Epithelial cell of proximal tubule (primary cell): ENCODE measurements around the gene ADCY2. TPM values are rescaled to one million over a fixed set of nuclear protein-coding genes. Genes with fewer than 3 reads are reported as not detected.

Source experiments
- DNase-seq: peaks from one replicate; pipeline ENCODE4 v3.0.0-alpha.2; 2011; ENCODE audit warnings: low read depth
- H3K4me3 ChIP-seq: 2 replicates; pipeline ENCODE4 v1.5.1; 2011; ENCODE audit warnings: low read depth, mild to moderate bottlenecking, low read length
- total RNA-seq: library from RNA; depleted of rRNA; stranded (reverse); fragments of >200 nt; gene quantifications from 2 replicates; pipeline ENCODE4 v1.2.3, GENCODE V29; 2015
- TF ChIP-seq, protein P1 (sequence below): conservative IDR thresholded peaks from 2 replicates; pipeline ENCODE4 v1.5.1; 2012; ENCODE audit warnings: low read depth, mild to moderate bottlenecking, low read length

The ADCY2 gene
- total RNA-seq, 1 donor from 2014 or later: 0.12 TPM

DNA sequence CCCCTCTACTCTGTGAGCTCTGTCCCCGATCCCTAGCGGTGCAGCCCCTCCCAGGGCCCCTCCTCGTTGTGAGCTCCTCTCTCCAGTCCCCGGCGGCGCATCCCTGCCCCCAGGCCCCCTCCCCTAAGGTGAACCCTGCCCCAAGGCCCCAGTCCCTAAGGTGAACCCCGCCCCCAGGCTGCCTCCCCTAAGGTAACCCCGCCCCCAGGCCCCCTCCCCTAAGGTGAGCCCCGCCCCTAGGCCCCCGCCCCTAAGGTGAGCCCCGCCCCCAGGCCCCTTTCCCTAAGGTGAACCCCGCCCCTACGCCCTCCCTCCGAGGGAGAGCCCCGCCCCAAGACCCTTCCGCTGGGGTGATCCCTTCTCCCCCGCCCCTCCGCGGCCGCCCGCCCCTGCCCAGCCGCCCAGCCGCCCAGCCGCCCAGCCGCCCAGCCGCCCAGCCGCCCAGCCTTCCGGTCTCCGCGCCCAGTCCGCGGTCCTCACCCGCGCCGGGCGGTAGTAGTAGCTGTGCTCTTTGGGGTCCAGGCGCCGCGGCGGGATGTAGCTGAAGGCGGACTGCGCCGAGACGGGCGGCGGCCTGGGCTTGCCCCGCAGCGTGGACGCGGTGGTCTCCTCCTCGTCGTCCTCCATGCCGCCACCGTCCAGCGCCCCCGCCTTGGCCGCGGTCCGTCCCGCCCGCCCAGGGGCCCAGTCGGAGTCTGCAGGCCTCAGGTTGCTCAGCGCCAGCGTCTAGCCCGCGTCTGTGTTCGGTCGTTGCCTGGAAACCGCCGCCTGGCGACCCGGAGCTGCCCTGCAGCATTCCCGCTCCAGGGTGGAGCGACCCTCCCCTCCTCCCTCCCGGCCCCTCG, 454.7 kb downstream of the ADCY2 start, which contains the start of gene CFAP90:
CFAP90 (minus strand) TSS at position 739 of the 845 bp plus-strand sequence; CDS start at position 627, 112 bp downstream.
- TF ChIP-seq, protein P1, sequence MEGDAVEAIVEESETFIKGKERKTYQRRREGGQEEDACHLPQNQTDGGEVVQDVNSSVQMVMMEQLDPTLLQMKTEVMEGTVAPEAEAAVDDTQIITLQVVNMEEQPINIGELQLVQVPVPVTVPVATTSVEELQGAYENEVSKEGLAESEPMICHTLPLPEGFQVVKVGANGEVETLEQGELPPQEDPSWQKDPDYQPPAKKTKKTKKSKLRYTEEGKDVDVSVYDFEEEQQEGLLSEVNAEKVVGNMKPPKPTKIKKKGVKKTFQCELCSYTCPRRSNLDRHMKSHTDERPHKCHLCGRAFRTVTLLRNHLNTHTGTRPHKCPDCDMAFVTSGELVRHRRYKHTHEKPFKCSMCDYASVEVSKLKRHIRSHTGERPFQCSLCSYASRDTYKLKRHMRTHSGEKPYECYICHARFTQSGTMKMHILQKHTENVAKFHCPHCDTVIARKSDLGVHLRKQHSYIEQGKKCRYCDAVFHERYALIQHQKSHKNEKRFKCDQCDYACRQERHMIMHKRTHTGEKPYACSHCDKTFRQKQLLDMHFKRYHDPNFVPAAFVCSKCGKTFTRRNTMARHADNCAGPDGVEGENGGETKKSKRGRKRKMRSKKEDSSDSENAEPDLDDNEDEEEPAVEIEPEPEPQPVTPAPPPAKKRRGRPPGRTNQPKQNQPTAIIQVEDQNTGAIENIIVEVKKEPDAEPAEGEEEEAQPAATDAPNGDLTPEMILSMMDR: peak; percentile 52
- DNase-seq: no peak
- peak within 1 kb of the TSS; percentile 59 for H3K4me3 ChIP-seq

DNA sequence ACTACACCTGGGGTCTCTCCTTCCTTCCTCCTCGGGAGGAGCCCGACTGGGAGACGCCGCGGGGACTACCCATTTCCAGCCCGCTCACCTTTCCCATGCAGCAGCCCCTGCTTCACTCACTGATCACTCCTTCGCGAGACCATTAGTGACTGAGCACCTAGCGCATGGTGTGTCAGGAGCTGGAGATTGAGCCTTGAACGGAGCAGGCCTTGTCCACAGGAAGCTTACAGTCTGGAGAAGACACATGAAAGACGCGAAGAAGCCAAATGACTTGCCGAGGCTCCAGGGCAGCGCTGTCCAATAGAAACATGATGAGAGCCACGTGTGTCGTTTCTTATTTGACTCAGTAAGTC, 455.3 kb downstream of the ADCY2 start:
- H3K4me3 ChIP-seq: peak overlapping the region; percentile 59
- DNase-seq: no peak
- TF ChIP-seq, protein P1: no peak

DNA sequence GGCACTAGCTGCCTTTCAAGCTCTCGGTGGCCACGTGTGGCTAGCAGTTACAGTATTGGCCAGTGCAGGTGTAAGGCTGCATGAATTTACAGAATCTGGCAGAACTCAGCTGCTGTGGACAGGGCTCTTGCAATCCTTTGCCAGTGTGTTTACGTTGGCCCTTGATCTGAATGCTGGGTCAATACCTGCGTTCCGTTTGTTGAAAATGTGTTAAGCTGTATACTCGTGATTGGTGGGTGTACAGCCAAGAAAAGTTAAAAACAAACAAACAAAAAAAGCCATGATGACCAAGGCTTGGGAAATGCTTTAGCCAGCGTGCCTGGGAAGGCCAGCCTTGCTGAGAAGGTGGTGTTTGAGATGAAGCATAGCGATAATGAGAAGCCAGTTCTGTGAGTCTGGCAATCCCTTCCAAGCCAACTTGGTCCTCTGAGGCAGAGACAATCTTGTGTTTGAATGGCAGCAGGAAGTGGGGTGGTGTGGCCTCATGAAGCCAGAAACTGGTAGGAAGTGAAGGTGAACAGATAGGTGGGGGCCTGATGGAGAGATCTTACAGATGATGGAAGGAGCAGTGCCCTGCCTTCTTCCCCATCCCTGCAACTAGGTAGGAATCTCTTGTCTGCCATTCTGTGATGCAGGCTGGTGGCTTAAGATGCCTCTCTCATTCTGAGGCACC, 455.8 kb downstream of the ADCY2 start:
- no peak overlapping the region for H3K4me3 ChIP-seq
- DNase-seq: no peak
- TF ChIP-seq, protein P1: no peak

DNA sequence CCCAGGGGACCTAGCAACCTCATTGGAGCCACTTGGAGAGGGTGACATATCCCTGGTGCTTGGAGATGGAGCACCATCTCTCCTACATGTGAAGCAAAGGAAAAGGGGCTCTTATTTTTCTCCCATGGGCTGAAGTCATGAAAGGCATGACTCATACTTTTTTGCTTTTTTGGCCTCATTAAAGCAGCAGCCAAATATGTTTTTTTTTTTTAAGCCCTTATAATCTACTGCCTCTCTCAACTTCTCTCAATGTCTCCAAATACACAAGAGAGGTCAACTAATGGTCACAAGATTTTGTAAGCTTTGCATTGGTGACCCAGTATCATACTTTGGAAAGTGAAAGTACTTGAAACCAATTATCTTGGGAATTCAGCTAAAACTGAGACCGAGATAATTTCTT, 456.6 kb downstream of the ADCY2 start:
- TF ChIP-seq, protein P1: no peak
- no peak for DNase-seq
- H3K4me3 ChIP-seq: no peak overlapping the region

DNA sequence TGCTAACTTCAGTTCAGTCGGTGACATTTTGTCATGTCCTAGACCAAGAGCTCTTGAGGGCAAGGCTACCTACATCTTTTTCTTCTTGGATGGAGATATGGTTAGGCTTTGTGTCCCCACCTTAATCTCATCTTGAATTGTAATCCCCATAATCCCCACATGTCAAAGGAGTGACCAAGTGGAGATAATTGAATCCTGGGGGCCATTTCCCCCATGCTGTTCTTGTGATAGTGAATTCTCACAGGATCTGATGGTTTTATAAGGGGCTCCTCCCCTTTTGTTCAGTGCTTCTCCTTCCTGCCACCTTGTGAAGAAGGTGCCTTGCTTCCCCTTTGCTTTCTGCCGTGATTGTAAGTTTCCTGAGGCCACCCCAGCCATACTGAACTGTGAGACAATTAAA, 457.1 kb downstream of the ADCY2 start:
- TF ChIP-seq, protein P1: no peak
- no peak overlapping the region for H3K4me3 ChIP-seq
- no peak for DNase-seq

DNA sequence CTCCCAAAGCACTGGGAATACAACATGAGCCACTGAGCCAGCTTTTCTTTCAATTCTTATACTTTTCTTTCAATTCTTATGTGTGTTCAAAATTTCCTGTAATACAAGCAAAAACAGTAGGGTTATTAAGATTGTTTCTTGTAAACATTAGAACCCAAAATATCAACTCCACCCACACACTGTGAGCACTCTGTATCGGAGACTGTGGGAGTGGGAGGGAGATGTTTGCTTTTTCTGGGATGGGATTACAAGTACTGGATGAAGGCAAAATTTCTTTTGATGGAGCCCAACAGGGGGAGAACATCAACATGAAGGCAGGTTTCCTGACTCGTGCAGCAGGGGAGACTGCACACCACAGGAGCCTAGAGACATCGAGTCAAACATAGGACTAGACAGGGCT, 459.7 kb downstream of the ADCY2 start:
- no peak for DNase-seq
- TF ChIP-seq, protein P1: no peak
- H3K4me3 ChIP-seq: no peak overlapping the region

DNA sequence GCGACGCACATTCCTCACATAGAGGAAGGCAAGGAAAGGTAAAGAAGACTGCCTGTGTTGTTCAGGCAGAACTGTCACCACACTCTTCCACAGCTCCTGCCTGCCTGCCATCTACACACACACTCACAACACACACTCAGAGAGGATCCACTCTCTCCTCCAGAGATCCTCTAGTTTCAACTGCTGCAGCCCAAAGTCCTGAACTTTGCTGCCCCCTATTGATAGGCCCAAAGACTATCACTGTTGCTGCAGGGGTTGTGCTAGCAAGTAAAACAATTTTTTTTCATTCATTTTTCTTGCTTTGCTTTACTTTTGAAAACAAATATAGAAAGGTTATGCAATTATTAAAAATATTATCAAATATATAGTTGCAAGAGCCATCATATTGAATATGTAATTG, 460.9 kb downstream of the ADCY2 start:
- TF ChIP-seq, protein P1: peak; percentile 96
- no peak for DNase-seq
- no peak overlapping the region for H3K4me3 ChIP-seq
